ENCODE measurements around the gene SCUBE1. TPM values are rescaled to one million over a fixed set of nuclear protein-coding genes. Genes with fewer than 3 reads are reported as not detected.

The SCUBE1 gene
- total RNA-seq, 1 donor from 2014 or later: 54.7 TPM

DNA sequence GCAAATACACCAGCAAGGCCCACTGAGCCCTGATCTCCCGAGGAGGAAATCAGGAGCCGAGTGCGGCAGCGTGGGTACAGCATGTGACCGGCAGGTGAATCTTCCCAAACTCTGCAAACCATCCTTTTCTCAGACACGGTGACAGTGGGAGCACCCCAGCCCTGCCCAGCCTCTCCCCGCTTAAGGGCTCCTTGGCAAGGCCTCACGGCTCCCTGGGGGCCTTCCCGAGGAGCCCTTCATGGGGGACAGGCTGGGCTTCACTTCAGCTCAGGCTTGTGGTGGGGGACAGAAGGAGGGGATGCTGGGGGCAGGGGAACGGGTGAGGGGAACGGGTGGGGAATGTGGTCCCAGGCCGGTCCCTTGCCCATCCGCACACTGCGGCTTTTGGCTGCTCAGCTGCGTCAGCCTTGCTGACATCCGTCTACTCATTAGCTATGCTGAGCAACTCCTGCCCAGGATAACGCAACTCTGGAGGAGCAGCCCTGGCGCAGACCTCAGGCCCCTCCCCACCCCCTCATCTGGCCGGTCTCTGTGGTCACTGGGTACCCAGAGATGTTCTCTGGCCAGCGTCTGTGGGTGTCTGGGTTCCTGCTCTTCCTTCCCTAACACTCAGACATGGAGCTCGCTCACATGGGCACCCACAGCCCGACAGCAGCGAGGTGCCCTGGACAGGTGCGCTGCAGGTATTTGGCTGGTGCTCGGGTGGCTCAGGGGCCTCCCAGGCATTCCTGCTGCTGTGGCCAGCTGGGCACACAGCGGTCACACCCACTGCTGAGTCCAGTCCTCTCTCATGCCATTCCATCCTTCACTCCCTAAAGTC is 134.3 kb downstream of the SCUBE1 start:
- Mint-ChIP-seq H3K4me1 (ENCODE audit: unreplicated experiment) (no peaks in the 10 kb centered on the region), H3K9me3 (ENCODE audit: unreplicated experiment) (no peaks in the 10 kb centered on the region), H3K36me3 (ENCODE audit: low read depth, unreplicated experiment) (peaks cover 9% of the 10 kb centered on the region), H3K27me3 (ENCODE audit: unreplicated experiment) (peaks cover 9% of the 10 kb centered on the region), H3K4me3 (ENCODE audit: unreplicated experiment) (no peak overlapping the region), H3K27ac (ENCODE audit: unreplicated experiment) (no peak overlapping the region)
- no peak for DNase-seq (ENCODE audit: low spot score)
- TF ChIP-seq CTCF (IDR thresholded peaks at IDR 0.05; ENCODE audit: unreplicated experiment): no peak

DNA sequence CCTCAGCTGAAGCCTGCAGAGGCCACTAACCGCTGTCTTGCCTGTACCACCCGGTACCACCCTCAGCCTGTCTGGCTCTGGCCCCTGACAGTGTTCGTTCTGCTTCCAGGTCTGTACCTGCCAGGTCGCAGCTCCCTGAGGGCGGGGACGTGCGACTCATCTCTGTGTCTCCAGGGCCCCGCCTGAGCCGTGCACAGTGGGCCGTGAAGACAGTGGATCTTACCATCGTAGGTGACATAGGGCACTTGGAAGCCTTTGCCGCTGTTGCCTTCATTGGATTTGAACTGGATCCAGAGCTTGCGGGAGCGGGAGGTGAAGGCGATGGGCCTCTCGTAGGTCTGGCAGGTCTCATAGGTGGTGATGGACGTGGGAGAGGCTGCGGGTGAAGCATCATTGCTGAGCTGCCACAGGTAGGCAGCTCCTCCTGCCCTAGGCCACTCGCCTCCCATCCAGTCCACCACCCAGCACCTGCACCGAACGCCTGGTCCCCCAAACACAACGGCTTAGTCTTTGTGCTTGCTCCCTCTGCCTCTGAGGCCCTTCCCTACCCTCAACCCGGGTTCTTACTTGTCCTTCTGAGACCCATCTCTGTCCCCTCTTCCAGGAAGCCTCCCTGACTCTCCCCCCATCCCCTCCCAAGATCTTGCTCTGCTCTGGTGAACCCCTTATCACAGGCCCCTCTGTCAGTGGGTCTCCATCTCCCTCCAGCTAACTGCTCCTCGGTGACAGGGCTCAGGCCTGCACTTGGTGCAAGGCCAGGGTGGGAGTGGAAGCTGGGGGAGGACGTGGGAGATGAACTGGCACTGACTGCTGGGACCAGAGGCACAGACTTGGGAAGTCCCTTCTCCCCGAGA is 135.1 kb downstream of the SCUBE1 start:
- Mint-ChIP-seq H3K36me3 (ENCODE audit: low read depth, unreplicated experiment) (peaks cover 4% of the 10 kb centered on the region), H3K27me3 (ENCODE audit: unreplicated experiment) (peaks cover 4% of the 10 kb centered on the region), H3K9me3 (ENCODE audit: unreplicated experiment) (no peaks in the 10 kb centered on the region), H3K4me1 (ENCODE audit: unreplicated experiment) (peaks cover under 1% of the 10 kb centered on the region), H3K27ac (ENCODE audit: unreplicated experiment) (no peak overlapping the region), H3K4me3 (ENCODE audit: unreplicated experiment) (no peak overlapping the region)
- no peak for TF ChIP-seq CTCF (IDR thresholded peaks at IDR 0.05; ENCODE audit: unreplicated experiment)
- no peak for DNase-seq (ENCODE audit: low spot score)

DNA sequence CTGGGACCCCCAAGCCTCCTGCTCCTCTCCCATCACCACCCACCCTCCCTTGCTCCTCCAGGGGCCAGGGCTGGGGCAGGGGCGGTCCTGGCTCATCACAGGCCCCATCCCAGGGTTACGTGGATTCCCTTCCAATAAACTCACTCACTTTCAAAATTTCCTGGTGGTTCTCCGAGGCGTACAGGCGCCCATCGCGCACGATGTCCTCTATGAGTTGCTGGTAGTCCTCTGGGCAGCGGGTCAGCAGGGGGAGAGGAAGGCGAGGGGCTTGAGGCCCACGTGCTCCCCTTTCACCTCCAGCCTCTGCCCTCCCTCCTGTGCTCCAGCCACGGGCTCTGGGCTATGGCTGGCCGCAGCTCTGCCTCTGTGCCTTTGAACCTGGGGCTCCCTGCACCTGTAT is 135.8 kb downstream of the SCUBE1 start:
- Mint-ChIP-seq H3K27me3 (ENCODE audit: unreplicated experiment) (peaks cover 7% of the 10 kb centered on the region), H3K4me3 (ENCODE audit: unreplicated experiment) (no peak overlapping the region), H3K27ac (ENCODE audit: unreplicated experiment) (no peak overlapping the region), H3K36me3 (ENCODE audit: low read depth, unreplicated experiment) (peaks cover 7% of the 10 kb centered on the region), H3K4me1 (ENCODE audit: unreplicated experiment) (peaks cover 4% of the 10 kb centered on the region), H3K9me3 (ENCODE audit: unreplicated experiment) (no peaks in the 10 kb centered on the region)
- TF ChIP-seq CTCF (IDR thresholded peaks at IDR 0.05; ENCODE audit: unreplicated experiment): no peak
- no peak for DNase-seq (ENCODE audit: low spot score)

- peaks cover 4% of the 10 kb centered on the region for H3K4me1 Mint-ChIP-seq (ENCODE audit: unreplicated experiment)
- H3K27ac Mint-ChIP-seq (ENCODE audit: unreplicated experiment): no peak overlapping the region
- no peak overlapping the region for H3K4me3 Mint-ChIP-seq (ENCODE audit: unreplicated experiment)
- peaks cover 9% of the 10 kb centered on the region for H3K27me3 Mint-ChIP-seq (ENCODE audit: unreplicated experiment)
- no peak for DNase-seq (ENCODE audit: low spot score)
- H3K9me3 Mint-ChIP-seq (ENCODE audit: unreplicated experiment): no peaks in the 10 kb centered on the region
- no peak for TF ChIP-seq CTCF (IDR thresholded peaks at IDR 0.05; ENCODE audit: unreplicated experiment)
- H3K36me3 Mint-ChIP-seq (ENCODE audit: low read depth, unreplicated experiment): peaks cover 10% of the 10 kb centered on the region
Observed at GRCh38 chr22:43206509-43207161, 136.5 kb downstream of the SCUBE1 start.

Data from endothelial cell (in vitro differentiated cells).